Stimulated activated CD4-positive, alpha-beta T cell treated with anti-CD3 and anti-CD28 coated beads, Interleukin-2, amount 100 ng/mL, for 24 hours (primary cell): ENCODE results near the gene PTPN4.

Experiments
- DNase-seq, 2 donors: peaks; one replicate each; pipeline ENCODE4 v3.0.0-alpha.2; 2020

Gene PTPN4

GRCh38 chr2:119860924-119861323 is 101.2 kb downstream of the PTPN4 start:
- DNase-seq: no peak

GRCh38 chr2:119862127-119862889 is 102.6 kb downstream of the PTPN4 start:
- no peak for DNase-seq

GRCh38 chr2:119864318-119864717 is 104.6 kb downstream of the PTPN4 start:
- no peak for DNase-seq

GRCh38 chr2:119871725-119872124 is 112.0 kb downstream of the PTPN4 start:
- no peak for DNase-seq

- DNase-seq: no peak
These were observed 113.9 kb downstream of the PTPN4 start for GRCh38 chr2:119873350-119874315.

- no peak for DNase-seq
These were observed 119.8 kb downstream of the PTPN4 start for GRCh38 chr2:119879502-119879901.

GRCh38 chr2:119888680-119889079 is 129.0 kb downstream of the PTPN4 start:
- no peak for DNase-seq

- no peak for DNase-seq
These were observed 138.1 kb downstream of the PTPN4 start for GRCh38 chr2:119897736-119898395.

- DNase-seq: no peak
These were observed 141.3 kb downstream of the PTPN4 start for GRCh38 chr2:119901013-119901412.

- DNase-seq: no peak
These were observed 150.8 kb downstream of the PTPN4 start for GRCh38 chr2:119910566-119910965.

- DNase-seq: no peak
These were observed 154.5 kb downstream of the PTPN4 start for GRCh38 chr2:119914266-119914665.

GRCh38 chr2:119921825-119922224 is 162.1 kb downstream of the PTPN4 start:
- DNase-seq: no peak

GRCh38 chr2:119922699-119923098 is 163.0 kb downstream of the PTPN4 start:
- DNase-seq: no peak

- no peak for DNase-seq
These were observed 169.8 kb downstream of the PTPN4 start for GRCh38 chr2:119929537-119929936.

- DNase-seq: no peak
These were observed 173.1 kb downstream of the PTPN4 start for GRCh38 chr2:119932809-119933208.

GRCh38 chr2:119934319-119934718 is 174.6 kb downstream of the PTPN4 start:
- DNase-seq: no peak

GRCh38 chr2:119937680-119938079 is 178.0 kb downstream of the PTPN4 start:
- DNase-seq: no peak

- no peak for DNase-seq
These were observed 180.2 kb downstream of the PTPN4 start for GRCh38 chr2:119939915-119940314.

- no peak for DNase-seq
These were observed 181.1 kb downstream of the PTPN4 start for GRCh38 chr2:119940856-119941255.

GRCh38 chr2:119941388-119941787 is 181.7 kb downstream of the PTPN4 start:
- DNase-seq: no peak

- DNase-seq: no peak
These were observed 182.3 kb downstream of the PTPN4 start for GRCh38 chr2:119941981-119942513.

GRCh38 chr2:119943058-119943457 is 183.3 kb downstream of the PTPN4 start:
- no peak for DNase-seq

- DNase-seq: no peak
These were observed 187.8 kb downstream of the PTPN4 start for GRCh38 chr2:119947535-119947934.
